ENCODE data around the gene DRD4.
"Not testable (repeated sequence)": the region's sequence is repeated elsewhere in the genome, so short reads cannot be mapped to it uniquely, and the experiment has no call there.

The DRD4 gene

DNA sequence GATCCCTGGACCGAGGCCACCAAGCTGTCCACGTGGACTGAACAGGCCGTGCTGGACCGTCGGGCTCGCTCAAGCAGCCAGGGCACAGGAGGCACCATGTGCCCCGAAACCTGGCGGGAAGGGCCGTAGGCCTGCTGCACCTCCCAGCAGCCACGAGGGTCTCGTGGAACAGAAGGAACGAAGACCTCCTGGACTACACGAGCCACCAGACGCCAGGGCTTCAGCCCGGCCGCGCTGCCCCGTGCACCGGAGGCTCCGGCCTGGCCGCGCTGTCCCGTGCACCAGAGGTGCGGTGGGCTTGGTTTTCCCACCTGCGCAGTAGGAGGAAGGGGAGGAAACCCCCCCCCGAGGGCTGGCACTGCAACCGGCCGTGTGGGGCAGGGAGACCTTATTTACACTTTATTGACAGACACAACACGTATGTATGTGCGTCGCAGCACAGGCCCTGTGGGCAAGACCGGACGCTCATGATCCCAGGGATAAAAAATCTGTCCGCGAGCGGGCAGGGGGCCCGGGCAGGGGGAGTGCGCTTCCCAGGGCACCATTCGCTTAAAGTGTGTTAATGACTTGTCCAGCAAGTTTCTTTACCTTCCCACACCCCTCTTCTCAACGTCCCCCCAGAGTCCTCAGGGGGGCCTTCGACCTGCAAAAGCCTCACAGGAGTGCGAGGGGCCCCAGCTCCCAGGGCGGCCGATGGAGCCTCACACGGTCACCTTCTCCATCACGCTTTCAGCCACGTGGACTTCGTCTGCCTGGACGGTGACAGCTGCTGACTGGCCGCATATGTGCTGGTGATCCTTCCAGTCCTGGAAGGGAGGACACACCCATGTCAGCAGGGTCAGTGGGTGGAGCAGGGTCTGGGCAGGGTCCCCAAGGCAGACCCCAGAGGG, 7.0 kb downstream of the DRD4 start:
- no peak for DNase-seq (ENCODE audit: low read depth in 2 of 2)

DNA sequence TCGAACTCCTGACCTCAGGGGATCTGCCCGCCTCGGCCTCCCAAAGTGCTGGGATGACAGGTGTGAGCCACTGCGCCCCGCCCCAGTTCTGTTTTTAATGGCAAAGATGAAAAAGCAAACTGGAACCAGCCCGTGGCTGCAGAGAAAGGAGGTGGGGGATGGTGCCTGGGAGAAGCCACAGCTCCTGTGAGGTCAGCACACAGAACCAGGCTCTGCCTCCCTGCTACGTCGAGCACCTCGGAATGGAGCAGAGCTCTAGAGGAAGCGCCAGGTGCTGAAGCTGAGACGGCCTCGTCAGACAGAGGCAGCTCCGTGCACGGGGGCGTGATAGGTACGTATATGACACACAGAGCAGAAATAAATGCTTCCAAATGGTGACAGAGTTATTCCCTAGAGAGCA, 8.5 kb downstream of the DRD4 start:
- no peak for DNase-seq (ENCODE audit: low read depth in 2 of 2)

DNA sequence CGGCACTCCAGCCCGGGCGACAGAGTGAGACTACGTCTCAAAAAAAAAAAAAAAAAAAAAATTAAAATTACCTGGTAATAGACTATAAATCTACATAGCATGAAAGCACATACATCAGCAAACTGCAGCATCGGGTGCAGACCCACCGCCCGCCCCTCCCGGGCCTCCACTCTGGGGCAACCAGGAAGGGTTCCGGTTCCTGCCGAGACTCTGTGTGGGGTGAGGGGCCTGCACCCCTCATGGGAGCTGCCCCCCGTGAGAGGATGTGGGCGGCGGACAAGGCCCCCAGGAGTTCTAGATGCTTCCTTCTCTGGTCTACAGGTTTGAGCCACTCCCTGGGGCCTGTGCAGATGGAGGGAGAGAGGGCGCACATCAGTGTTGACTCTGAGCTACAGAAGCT, 9.1 kb downstream of the DRD4 start:
- no peak for DNase-seq (ENCODE audit: low read depth in 2 of 2)

DNA sequence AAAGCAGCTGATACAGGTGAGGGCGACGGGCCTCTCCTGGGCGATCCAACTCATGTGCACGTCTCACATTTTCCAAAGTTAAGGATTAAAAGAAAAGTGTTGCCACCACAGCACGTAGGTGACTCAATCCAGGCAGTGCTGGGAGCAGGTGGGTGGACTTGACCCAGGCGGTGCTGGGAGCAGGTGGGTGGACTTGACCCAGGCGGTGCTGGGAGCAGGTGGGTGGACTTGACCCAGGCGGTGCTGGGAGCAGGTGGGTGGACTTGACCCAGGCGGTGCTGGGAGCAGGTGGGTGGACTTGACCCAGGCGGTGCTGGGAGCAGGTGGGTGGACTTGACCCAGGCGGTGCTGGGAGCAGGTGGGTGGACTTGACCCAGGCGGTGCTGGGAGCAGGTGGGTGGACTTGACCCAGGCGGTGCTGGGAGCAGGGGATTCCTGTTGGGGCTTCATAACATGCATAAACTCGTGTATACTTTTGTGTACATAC, 10.6 kb downstream of the DRD4 start:
- DNase-seq (ENCODE audit: low read depth in 2 of 2): not testable (repeated sequence)

DNA sequence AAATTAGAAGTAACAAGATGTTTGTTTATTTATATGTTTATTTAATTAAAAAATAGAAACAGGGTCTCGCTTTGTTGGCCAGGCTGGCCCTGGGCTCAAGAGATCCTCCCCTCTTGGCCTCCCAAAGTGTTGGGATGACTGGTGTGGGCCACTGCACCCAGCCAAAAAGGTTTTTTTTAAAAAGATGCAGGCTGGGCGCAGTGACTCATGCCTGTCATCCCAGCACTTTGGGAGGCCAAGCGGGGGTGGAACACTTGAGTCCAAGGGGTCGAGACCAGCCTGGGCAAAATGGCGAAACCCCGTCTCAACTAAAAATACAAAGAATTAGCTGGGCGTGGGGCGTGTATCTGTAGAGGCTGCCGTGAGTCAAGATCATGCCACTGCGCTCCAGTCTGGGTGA, 13.4 kb downstream of the DRD4 start:
- no peak for DNase-seq (ENCODE audit: low read depth in 2 of 2)

DNA sequence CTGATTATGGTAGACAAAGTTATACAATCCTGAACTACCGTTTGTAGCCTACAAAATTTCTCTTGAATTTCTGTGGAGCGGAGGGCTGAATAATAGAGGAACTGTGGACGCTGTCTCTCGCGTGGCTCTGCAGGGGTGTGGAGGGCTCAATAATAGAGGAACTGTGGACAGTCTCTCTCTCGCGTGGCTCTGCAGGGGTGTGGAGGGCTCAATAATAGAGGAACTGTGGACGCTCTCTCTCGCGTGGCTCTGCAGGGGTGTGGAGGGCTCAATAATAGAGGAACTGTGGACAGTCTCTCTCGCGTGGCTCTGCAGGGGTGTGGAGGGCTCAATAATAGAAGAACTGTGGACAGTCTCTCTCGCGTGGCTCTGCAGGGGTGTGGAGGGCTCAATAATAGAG, 16.1 kb downstream of the DRD4 start:
- DNase-seq (ENCODE audit: low read depth in 2 of 2): not testable (repeated sequence)

DNA sequence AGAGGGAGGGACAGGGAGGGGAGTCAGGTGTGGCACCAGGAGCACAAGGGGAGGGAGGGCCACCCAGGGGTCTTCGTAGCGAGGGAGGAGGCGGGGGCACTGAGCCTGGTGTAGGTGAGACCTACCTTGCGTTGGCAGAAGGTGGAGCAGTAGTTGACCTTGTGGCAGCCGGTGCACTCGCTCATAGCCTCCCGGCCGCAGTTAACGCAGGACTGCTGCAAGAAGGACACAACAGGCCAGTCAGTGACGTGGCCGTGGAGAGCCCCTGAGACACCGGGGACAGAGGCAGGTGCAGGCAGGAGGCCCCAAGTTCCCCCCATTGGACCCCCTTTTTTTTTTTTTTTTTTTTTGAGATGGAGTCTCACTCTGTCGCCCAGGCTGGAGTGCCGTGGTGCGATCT, 16.8 kb downstream of the DRD4 start:
- no peak for DNase-seq (ENCODE audit: low read depth in 2 of 2)

DNA sequence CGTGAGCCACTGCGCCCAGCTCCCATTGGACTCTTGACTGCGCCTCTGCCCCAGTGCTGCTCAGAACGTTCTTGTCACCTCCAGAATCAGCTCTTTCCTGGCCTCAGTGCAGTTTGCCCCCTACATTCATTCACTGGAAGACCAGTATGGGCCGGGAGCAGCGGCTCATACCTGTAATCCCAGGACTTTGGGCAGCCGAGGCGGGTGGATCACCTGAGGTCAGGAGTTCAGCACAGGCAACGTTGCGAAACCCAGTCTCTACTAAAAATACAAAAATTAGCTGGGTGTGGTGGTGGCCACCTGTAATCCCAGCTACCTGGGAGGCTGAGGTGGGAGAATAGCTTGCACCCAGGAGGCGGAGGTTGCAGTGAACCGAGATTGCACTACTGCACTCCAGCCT, 17.4 kb downstream of the DRD4 start:
- DNase-seq (ENCODE audit: low read depth in 2 of 2): not testable (repeated sequence)

DNA sequence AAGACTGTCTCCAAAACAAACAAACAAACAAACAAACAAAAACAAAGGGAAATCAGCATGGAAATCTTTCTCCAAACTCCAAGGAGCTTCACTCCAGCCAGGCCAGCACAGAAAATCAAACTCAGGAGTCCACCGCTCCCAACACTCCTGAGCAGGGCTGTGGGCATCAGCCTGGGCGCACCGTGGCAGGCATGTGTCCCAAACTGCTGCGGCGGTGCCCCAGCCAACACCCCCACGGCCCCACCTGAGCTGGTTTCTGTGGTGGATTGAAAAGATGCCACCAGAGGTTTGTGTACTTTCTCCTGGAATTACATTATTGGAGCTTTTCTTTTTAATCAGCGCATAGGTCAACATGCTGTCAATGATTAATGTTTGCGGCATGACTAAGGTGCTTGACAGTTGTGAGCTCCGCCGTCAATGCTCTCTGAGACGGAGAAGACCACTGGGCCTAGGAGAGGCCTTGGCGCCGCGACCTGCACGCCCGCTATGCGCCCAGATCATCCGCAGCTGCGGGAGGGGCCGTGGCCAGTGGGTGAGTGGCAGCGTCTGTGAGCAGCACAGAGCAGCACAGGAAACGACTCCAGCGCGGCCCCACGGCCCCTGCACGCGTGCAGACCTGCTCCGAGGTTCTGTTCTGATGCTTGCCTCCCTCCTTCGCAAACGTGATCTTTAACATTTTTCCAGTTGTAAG, 18.1 kb downstream of the DRD4 start:
- DNase-seq (ENCODE audit: low read depth in 2 of 2): no peak

DNA sequence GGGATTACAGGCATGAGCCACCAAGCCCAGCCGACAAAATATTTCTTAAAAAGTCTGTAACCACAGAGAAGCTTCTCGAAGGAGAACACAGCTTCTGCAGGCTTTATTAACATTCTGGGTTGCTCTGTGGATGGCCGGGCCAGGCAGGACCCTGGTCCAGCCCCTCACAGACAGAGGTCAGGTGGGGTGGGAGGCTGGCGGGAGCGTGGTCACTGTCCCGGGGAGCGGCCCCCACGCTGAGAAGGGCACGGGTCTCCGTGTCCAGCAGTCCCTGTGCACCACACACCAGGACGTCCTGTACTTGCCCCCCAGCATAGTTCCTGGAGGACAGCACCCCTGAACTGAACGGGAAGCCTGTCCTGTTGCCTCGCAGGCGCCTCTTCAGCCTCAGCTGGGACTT, 19.4 kb downstream of the DRD4 start:
- DNase-seq (ENCODE audit: low read depth in 2 of 2): no peak

DNA sequence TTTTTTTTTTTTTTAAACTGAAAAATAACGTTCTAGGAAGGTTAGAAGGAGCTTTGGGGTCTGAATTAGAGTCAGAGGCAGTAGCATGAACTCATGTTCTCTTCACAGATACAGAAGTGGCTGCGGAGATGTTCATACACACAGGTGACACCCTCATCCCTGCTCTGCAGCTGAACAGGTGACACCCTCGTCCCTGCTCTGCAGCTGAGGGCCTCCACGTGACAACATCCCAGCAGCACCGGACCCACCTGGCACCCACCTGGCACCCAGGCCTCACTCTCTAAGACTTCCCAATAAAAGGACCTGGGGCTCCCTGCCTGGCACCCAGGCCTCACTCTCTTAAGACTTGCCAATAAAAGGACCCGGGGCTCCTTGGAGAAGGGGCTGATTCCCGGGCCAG, 19.8 kb downstream of the DRD4 start:
- DNase-seq (ENCODE audit: low read depth in 2 of 2): no peak

DNA sequence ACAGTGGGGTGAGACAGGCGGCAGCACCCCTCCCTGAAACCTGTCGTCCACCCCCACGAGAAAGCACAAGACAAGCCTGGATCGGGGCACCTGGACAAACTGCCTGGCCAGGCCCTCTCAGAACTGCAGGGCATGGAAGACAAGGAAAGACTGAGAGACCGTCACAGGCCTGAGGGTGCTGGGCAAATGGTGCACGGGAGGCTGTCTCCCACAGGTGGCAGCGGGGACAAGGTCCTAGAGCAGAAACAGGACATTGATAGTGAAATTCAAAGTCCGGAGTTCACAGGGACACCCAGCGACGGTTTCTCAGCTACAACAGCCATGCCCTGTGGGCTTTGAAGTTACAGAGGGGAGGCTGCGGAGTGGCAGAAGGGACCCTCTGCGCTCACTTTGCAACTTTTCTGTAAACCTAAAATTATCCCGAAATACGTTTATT, 20.6 kb downstream of the DRD4 start:
- no peak for DNase-seq (ENCODE audit: low read depth in 2 of 2)

DNA sequence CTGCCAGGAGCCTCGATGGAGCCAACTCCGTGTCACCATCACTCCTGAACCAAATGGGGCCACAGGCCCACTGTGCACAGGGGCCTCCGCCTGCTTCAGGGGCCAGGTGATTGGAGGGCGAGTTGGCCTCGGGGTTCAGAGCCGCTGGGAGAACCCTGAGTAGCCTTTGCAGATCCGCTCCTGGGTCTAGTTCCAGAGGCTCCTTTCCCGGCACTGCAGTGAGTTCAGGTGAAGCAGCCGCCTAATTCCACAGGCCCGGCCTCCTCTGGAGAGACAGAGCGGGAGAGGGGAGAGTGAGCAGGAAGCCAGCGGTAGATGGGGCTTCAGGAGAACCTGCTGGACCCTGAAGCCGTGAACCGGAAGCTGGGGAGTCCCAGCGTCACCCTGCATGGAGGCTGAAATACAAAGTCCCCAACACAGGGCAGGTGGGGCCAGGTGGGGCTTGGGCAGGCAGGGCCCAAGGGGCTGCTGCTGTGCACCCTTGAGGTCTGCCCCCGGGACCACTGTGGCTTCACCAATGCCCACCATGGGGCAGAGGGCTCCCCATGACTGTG, 22.5 kb downstream of the DRD4 start:
- DNase-seq (ENCODE audit: low read depth in 2 of 2): no peak

DNA sequence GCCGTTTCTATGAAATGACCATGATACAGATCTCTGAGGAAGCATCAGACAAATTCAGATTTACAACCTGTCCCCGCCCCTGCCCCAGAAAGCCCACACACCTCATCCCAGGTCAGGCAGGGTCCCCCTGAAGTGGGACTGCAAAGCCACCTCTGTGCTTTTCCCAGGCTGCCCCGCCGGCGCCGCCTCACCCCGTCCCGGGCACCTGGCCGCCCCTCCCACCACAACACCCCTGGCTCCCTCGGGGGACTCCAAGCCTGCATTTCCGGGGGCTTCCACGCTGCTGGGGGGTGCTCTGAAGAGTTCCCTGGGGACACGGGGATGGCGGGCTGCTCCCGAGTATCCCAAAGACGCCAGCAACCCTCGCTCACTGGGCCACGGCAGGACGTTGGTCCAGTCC, 23.2 kb downstream of the DRD4 start:
- DNase-seq (ENCODE audit: low read depth in 2 of 2): no peak

DNA sequence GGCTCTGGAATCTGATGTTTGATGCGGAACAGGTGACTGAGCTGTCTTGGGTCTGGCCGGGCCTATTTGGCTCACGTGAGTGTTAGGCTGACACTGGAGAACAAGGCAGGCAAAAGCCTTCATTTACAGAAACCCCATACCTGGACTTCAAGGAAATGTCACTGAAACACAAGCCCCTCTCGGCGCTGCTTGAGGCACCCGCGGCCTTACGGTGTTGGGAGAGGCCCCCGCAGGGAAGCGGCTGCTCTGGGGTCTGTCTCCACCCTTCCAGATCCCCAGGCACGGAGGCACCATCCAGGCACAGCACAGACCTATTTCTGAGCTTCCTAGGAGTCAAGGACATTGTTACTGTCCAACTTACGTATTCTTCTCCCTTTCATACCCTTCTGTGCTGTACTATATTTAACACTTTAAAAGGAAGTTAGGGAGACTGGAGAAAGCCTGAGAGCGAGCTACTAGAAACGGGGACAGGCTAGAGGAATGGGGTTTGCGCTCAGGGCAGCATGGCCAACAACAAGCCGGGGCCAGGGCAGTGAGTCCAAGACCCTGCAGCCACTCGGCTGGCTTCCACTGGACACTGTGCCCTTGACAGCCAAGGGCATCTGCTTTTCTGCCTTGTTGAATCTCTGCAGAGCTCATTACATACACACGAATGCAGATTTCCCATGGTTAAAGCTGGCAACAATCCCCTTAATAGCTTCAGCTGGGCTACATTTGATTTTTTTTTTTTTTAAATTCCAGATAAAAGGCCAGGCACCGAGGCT, 23.8 kb downstream of the DRD4 start:
- DNase-seq (ENCODE audit: low read depth in 2 of 2): no peak

DNA sequence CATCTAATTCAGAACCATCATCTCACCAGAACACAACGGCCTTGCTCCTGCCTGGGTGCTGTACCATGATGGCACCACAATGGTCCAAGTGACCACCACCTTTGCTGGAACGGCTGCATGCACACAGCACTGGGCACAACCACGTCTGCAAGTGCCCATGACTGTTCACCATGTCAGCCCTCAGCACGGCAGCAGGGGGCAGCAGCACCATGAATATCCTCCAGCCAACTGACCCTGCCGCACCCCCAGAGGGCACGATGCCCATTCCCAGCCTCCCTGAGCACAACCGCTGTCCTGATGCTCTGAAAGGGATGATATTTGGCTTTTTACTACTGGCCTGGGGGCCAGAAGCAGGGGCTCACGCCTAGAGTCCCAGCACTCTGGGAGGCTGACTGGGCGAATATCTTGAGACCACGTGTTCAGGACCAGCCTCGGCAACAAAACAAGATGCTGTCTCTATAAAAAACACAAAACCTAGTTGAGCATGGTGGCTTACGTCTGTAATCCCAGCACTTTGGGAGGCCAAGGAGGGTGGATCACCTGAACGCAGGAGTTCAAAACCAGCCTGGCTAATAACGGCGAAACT, 25.7 kb downstream of the DRD4 start:
- DNase-seq (ENCODE audit: low read depth in 2 of 2): peak in 1 of 2 donors; percentile 22

DNA sequence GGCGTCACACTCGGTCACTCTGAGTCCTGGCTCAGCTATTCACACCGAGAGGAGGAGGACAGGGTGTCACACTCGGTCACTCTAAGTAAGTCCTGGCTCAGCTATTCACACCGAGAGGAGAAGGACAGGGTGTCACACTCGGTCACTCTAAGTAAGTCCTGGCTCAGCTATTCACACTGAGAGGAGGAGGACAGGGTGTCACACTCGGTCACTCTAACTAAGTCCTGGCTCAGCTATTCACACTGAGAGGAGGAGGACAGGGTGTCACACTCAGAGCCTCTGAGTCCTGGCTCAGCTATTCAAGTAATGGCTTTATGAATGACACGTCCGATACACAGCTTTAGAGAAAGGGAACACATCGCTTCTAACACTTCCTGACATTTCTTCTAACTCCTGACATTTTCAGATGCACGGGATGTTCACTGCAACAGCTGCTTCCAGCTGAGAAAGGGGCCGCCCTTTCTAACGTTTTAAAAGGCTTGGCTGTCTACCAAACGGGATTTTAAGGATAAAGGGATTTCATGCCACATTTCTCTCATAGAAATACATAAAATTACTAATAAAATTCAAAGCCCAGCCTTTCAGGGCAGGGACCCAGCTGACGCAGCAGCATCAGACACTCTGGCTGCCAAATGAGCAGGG, 28.1 kb downstream of the DRD4 start:
- no peak for DNase-seq (ENCODE audit: low read depth in 2 of 2)

DNA sequence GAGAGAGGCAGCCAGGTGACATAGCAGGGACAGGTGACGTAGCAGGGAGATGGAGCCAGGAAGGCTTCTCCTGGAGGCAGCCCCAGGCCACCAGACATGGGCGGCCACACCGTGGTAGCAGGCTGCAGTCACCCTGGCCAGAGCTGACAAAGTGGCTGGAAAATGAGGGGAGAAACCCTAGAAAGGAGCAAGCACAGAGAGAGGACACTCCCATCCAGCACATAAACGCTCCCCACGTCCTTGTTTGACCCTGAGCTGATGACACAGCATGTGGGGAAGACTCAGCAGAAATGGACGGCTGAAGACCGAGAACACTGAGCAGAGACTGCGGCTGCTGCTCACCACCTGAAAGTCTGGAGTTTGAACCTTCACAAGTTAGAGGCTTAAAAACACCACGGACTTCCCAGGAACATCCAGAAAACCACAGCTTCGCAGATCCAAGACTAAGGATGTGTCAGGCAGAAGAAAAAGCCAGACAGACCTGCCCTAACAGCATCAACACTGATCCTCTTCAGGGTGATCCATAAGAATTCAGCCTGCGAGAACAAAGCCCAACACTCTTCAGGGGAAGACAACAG, 28.7 kb downstream of the DRD4 start:
- DNase-seq (ENCODE audit: low read depth in 2 of 2): no peak

DNA sequence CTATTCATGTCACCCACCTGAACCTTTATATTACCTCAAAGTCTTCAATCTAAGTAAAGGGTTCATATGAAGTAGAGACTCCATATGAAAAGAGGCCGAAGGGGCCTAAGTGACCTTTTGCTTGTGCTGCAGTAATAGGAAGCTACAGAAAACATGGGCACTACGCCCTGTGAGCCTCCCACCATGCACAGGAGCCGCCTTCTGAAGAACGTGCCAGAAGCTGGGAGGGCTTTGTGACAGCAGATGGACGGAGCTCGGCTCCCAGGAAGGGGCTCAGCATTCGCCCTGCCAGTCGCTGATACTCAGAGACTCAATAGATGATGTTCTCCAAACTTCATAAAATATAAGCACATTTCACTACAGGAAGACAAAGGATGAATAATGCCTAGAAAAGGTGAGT, 36.8 kb downstream of the DRD4 start:
- no peak for DNase-seq (ENCODE audit: low read depth in 2 of 2)

DNA sequence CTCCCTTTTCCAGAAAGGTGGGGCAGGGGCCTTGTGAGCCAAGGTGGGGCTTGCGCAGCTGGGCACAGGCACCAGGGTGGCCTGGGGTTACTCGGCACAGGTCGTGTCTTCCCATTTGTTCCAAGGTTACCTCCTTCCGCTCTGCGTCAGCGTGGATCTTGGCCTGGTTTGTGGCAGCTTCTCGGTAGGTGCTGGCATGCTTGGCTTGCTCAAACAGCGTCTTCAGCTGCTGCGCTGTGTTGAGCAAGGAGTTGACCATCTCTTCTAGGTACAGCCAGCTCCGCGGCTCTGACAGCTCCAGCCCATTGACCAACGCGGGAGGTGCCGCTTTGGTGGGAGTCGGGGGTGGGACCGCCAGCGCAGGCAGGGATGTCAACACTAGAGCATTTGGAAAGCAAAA, 37.3 kb downstream of the DRD4 start:
- DNase-seq (ENCODE audit: low read depth in 2 of 2): no peak

DNA sequence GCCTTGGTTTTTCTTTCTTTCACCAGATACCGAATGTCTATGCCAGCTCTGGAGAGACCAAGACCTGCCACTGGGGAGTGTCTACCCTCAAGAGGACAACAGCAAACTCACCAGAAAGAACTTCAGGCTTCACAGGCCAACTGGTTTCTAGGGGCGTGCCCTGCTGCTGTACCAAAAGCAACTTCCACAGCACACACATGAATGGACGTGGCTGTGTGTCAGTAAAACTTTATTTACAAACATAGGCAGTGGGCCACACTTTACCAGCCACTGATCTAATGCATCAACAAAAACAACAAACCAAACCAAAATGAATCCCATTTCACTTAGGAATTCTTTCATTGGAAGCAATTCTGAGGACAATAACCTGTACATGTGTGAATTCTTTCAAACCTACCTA, 41.2 kb downstream of the DRD4 start:
- DNase-seq (ENCODE audit: low read depth in 2 of 2): no peak
